B cell (primary cell): ENCODE results near the gene SOAT2. TPM values are rescaled to one million over a fixed set of nuclear protein-coding genes. Genes with fewer than 3 reads are reported as not detected.

Experiments used
- ATAC-seq: fragments of 200-7000 bp; cut with Tn5 transposase; one replicate; pipeline ENCODE4 v1.10.0; 2021; ENCODE audit warnings: low read depth, mild to moderate bottlenecking, moderate number of reproducible peaks, moderate library complexity
- CTCF ChIA-PET: fragments of 350-600 bp; sonication (Branson Sonifier 250); formaldehyde crosslinking; loops from one replicate; lab custom pipeline; 2021; ENCODE audit warnings: antibody characterized with exemption, inconsistent platforms; lab: Charles Lee
- POLR2A ChIA-PET: fragments of 350-600 bp; sonication (Branson Sonifier 250); formaldehyde crosslinking; loops from one replicate; lab custom pipeline; 2021; ENCODE audit warnings: antibody characterized with exemption; lab: Charles Lee
- DNase-seq: peaks from one replicate; pipeline ENCODE4 v3.0.0; 2013
- H2AFZ ChIP-seq: 2 replicates; pipeline ENCODE4 v1.6.1; 2012; ENCODE audit warnings: mild to moderate bottlenecking, low read depth, low read length; ENCODE audit not compliant: insufficient read depth, poor library complexity, severe bottlenecking
- H3K27ac ChIP-seq, 2 donors: 1 replicate in 1 of 2; 2 replicates in 1 of 2; pipeline ENCODE4 v1.5.1; 2012 to 2013; ENCODE audit warnings: low read length in 2 of 2, mild to moderate bottlenecking in 2 of 2, moderate library complexity in 1 of 2
- H3K27me3 ChIP-seq, 4 experiments: fragments of 200-600 bp in 1 of 4; sonication (generic) in 1 of 4; replicated peaks in 1 of 4; 1 replicate in 2 of 4; 2 replicates in 2 of 4; pipeline versions ENCODE4 v1.6.1 to v1.7.0; 2013 to 2016; ENCODE audit warnings: low read length in 3 of 4, mild to moderate bottlenecking in 2 of 4, mixed read lengths in 1 of 4, moderate library complexity in 1 of 4; ENCODE audit not compliant: insufficient read depth in 4 of 4, control insufficient read depth in 3 of 4; ENCODE audit errors: control extremely low read depth in 1 of 4
- H3K36me3 ChIP-seq, 2 experiments: replicated peaks in 1 of 2; 1 replicate in 1 of 2; 2 replicates in 1 of 2; pipeline versions ENCODE4 v1.6.1 to v1.7.1; 2013; ENCODE audit warnings: low read length in 1 of 2; ENCODE audit not compliant: insufficient read depth in 2 of 2, control insufficient read depth in 1 of 2; ENCODE audit errors: control extremely low read depth in 1 of 2, extremely low read depth in 1 of 2
- H3K4me1 ChIP-seq, 2 donors: fragments of 200-600 bp in 1 of 2; sonication (generic) in 1 of 2; 1 replicate in 1 of 2; 2 replicates in 1 of 2; pipeline versions ENCODE4 v1.5.1 to v1.6.1; 2013 to 2017; ENCODE audit warnings: low read length in 2 of 2; ENCODE audit not compliant: control insufficient read depth in 2 of 2, insufficient read depth in 2 of 2
- H3K4me2 ChIP-seq: replicated peaks from 2 replicates; pipeline ENCODE3; 2012; ENCODE audit warnings: mild to moderate bottlenecking, low read depth, low read length; ENCODE audit not compliant: poor library complexity, severe bottlenecking
- H3K4me3 ChIP-seq, 5 experiments: fragments of 200-600 bp in 1 of 5; sonication (generic) in 1 of 5; 1 replicate in 3 of 5; 2 replicates in 2 of 5; pipeline versions ENCODE4 v1.5.1 to v1.7.0; 2011 to 2016; ENCODE audit warnings: low read length in 4 of 5, mild to moderate bottlenecking in 4 of 5, low read depth in 2 of 5, control low read depth in 1 of 5, moderate library complexity in 1 of 5; ENCODE audit not compliant: insufficient read depth in 1 of 5; ENCODE audit errors: control extremely low read depth in 1 of 5, extremely low read depth in 1 of 5
- H3K79me2 ChIP-seq: fragments of 200-600 bp; sonication (generic); one replicate; pipeline ENCODE4 v1.6.0; 2016; ENCODE audit warnings: low read length; ENCODE audit not compliant: control insufficient read depth, insufficient read depth
- H3K9ac ChIP-seq: fragments of 200-600 bp; sonication (generic); 2 replicates; pipeline ENCODE4 v1.6.1; 2017; ENCODE audit warnings: mild to moderate bottlenecking, low read length, moderate library complexity
- H3K9me3 ChIP-seq, 3 donors: one replicate each; pipeline versions ENCODE4 v1.6.1 to v1.7.1; 2013; ENCODE audit warnings: low read length in 2 of 3; ENCODE audit not compliant: control insufficient read depth in 2 of 3, insufficient read depth in 1 of 3; ENCODE audit errors: control extremely low read depth in 1 of 3
- H4K20me1 ChIP-seq: 2 replicates; pipeline ENCODE4 v1.6.0; 2012; ENCODE audit warnings: mild to moderate bottlenecking, low read length; ENCODE audit not compliant: insufficient read depth, control insufficient read depth, poor library complexity, severe bottlenecking
- H3K27ac Mint-ChIP-seq: one replicate; pipeline ENCODE4 v1.8.0; 2021; ENCODE audit warnings: mixed read lengths
- H3K27me3 Mint-ChIP-seq: one replicate; pipeline ENCODE4 v1.8.0; 2021; ENCODE audit warnings: mixed read lengths
- H3K4me1 Mint-ChIP-seq: one replicate; pipeline ENCODE4 v1.8.0; 2021; ENCODE audit warnings: mixed read lengths
- H3K4me3 Mint-ChIP-seq: one replicate; pipeline ENCODE4 v1.8.0; 2021; ENCODE audit warnings: mixed read lengths
- H3K9me3 Mint-ChIP-seq: one replicate; pipeline ENCODE4 v1.8.0; 2022; ENCODE audit warnings: mixed read lengths; ENCODE audit not compliant: insufficient read depth
- CTCF ChIP-seq: fragments of 200-600 bp; IDR thresholded peaks from one replicate; pipeline ENCODE4 v1.8.0; 2022; ENCODE audit warnings: antibody characterized with exemption, mild to moderate bottlenecking
- EZH2 ChIP-seq: IDR thresholded peaks from 2 replicates; pipeline ENCODE4 v1.6.1; 2012; ENCODE audit warnings: borderline replicate concordance, low read depth, mild to moderate bottlenecking, moderate library complexity, low read length; ENCODE audit not compliant: insufficient read depth, poor library complexity, severe bottlenecking
- WGBS: methylation state at CpG from one replicate; pipeline ENCODE4 v1.1.5; 2013; ENCODE audit warnings: missing lambda C conversion rate; ENCODE audit not compliant: insufficient coverage; 5-methylcytosine and 5-hydroxymethylcytosine counted together
- intact Hi-C: fragments of 100-400 bp; cut with micrococcal nuclease; formaldehyde crosslinking; loops from one replicate; pipeline ENCODE4 v1.10.0; 2022
- polyA plus RNA-seq: library from polyadenylated mRNA; depleted of rRNA; stranded (reverse); fragments of >200 nt; gene quantifications from 2 replicates; pipeline ENCODE4 v1.2.3, GENCODE V29; 2012
- total RNA-seq, 2 donors: library from RNA; stranded (reverse); fragments of 120-200 nt in 1 of 2; gene quantifications; 1 replicate in 1 of 2; 2 replicates in 1 of 2; pipeline versions ENCODE4 v1.2.3 to v1.2.4, GENCODE V29; 2013 to 2022

The SOAT2 gene
- total and polyA plus RNA-seq, 2 donors (not counting 1 experiment from before 2014, with no cell fraction given): 0.31 TPM; not detected in 1

GRCh38 chr12:53152390-53152789 is 49.1 kb downstream of the SOAT2 start:
- Histone ChIP-seq H2AFZ (no peak overlapping the region), H3K4me3 (no peak overlapping the region), H3K27me3 (no peaks in the 10 kb centered on the region), H3K4me2 (no peak overlapping the region), H3K9ac (no peak overlapping the region), H3K27ac (no peak overlapping the region), H3K79me2 (no peaks in the 10 kb centered on the region), H3K4me1 (no peaks in the 10 kb centered on the region), H3K36me3 (no peaks in the 10 kb centered on the region), H4K20me1 (no peaks in the 10 kb centered on the region), H3K9me3 (no peaks in the 10 kb centered on the region)
- ChIA-PET POLR2A (no interaction called here), CTCF (interaction anchor here (1.4 to 1.6 kb wide), 2 partner anchors 7 to 60 kb away, joined by 3 to 4 read pairs; no protein-coding TSS in a partner anchor)
- Mint-ChIP-seq H3K27ac (no peak overlapping the region), H3K9me3 (no peaks in the 10 kb centered on the region), H3K27me3 (peaks cover 3% of the 10 kb centered on the region), H3K4me3 (no peak overlapping the region), H3K4me1 (no peaks in the 10 kb centered on the region)
- TF ChIP-seq CTCF (no peak), EZH2 (no peak)
- DNase-seq (no peak), ATAC-seq (no peak)
- intact Hi-C loops: no loop called here

- H3K4me1 Mint-ChIP-seq: peaks cover 4% of the 10 kb centered on the region
- Histone ChIP-seq H3K4me2 (peak overlapping the region; percentile 9), H3K9ac (peak overlapping the region; percentile 1), H3K4me1 (peaks cover 4 to 8% of the 10 kb centered on the region in 2 donors), H3K27ac (no peak overlapping the region), H3K9me3 (no peaks in the 10 kb centered on the region), H3K79me2 (no peaks in the 10 kb centered on the region), H3K4me3 (no peak overlapping the region), H2AFZ (peak overlapping the region; percentile 70), H3K36me3 (no peaks in the 10 kb centered on the region), H4K20me1 (no peaks in the 10 kb centered on the region), H3K27me3 (no peaks in the 10 kb centered on the region)
- WGBS: 9% methylated on average over 10 of the region's 14 CpGs
- intact Hi-C loops: loop anchor here (1.0 to 2.0 kb wide), 7 partner anchors 21 to 162 kb away; partner anchors contain the start of genes AAAS, CSAD, PFDN5 and ZNF740
- H3K4me3 Mint-ChIP-seq: no peak overlapping the region
- ChIA-PET POLR2A (interaction anchor here (0.9 to 1.2 kb wide), 2 partner anchors 31 to 162 kb away, joined by 4 read pairs; partner anchors contain the start of gene AAAS), CTCF (interaction anchor here (0.6 to 8.4 kb wide), 32 partner anchors 8 to 515 kb away, joined by 3 to 141 read pairs (median 7); partner anchors contain the start of genes AAAS, CSAD, ESPL1 and ITGB7)
- ATAC-seq (peak; percentile 100), DNase-seq (peak; percentile 88)
- TF ChIP-seq EZH2: no peak
- TF ChIP-seq CTCF: peak; percentile 97
- H3K27ac Mint-ChIP-seq: no peak overlapping the region
- H3K9me3 Mint-ChIP-seq: no peaks in the 10 kb centered on the region
- no peaks in the 10 kb centered on the region for H3K27me3 Mint-ChIP-seq
Measured at GRCh38 chr12:53159195-53159839, 56.0 kb downstream of the SOAT2 start.
